Tibial nerve (tissue), 4 donors: ENCODE results near the gene EIF2B2. TPM values are rescaled to one million over a fixed set of nuclear protein-coding genes. Genes with fewer than 3 reads are reported as not detected.

Experiments
- DNase-seq, 2 donors: peaks; one replicate each; pipeline ENCODE4 v3.0.0-alpha.2; 2019; ENCODE audit warnings: low spot score in 2 of 2
- H3K27ac ChIP-seq, 4 donors: fragments of 200-600 bp; sonication (generic) in 3 of 4; one replicate each; pipeline ENCODE4 v1.5.1; 2017 to 2019; ENCODE audit warnings: mild to moderate bottlenecking in 1 of 4
- H3K27me3 ChIP-seq, 2 donors: fragments of 200-600 bp; sonication (generic) in 1 of 2; one replicate each; pipeline versions ENCODE4 v1.5.1 to v1.6.0; 2017 to 2019
- H3K36me3 ChIP-seq, 3 donors: fragments of 200-600 bp; sonication (generic); one replicate each; pipeline ENCODE4 v1.5.1; 2018 to 2019
- H3K4me1 ChIP-seq, 4 donors: fragments of 200-600 bp; sonication (generic) in 3 of 4; one replicate each; pipeline ENCODE4 v1.5.1; 2017 to 2019
- H3K4me3 ChIP-seq, 4 donors: fragments of 200-600 bp; sonication (generic) in 3 of 4; one replicate each; pipeline ENCODE4 v1.5.1; 2017 to 2019; ENCODE audit warnings: mild to moderate bottlenecking in 1 of 4, moderate library complexity in 1 of 4
- H3K9me3 ChIP-seq, 4 donors: fragments of 200-600 bp; sonication (generic) in 3 of 4; one replicate each; pipeline ENCODE4 v1.5.1; 2017 to 2019
- CTCF ChIP-seq, 5 experiments: fragments of 200-600 bp in 3 of 5; fragments of 450-650 bp in 2 of 5; sonication (generic) in 3 of 5; IDR thresholded peaks; one replicate each; pipeline ENCODE4 v1.5.1; 2016 to 2019; ENCODE audit warnings: antibody characterized with exemption in 5 of 5, mild to moderate bottlenecking in 3 of 5, moderate library complexity in 2 of 5
- EP300 ChIP-seq, 2 donors: sonication (generic); formaldehyde crosslinking; IDR thresholded peaks; one replicate each; pipeline ENCODE4 v1.6.1; 2017; ENCODE audit warnings: antibody characterized with exemption in 2 of 2, mild to moderate bottlenecking in 1 of 2
- POLR2A ChIP-seq, 2 donors: fragments of 450-650 bp; IDR thresholded peaks; one replicate each; pipeline ENCODE4 v1.6.1; 2017; ENCODE audit warnings: antibody characterized with exemption in 2 of 2, mild to moderate bottlenecking in 2 of 2, moderate library complexity in 2 of 2
- WGBS, 2 donors: methylation state at CpG; one replicate each; pipeline ENCODE4 v1.1.5; 2018; 5-methylcytosine and 5-hydroxymethylcytosine counted together
- total RNA-seq, 4 donors: library from RNA; depleted of rRNA; stranded (reverse); fragments of >200 nt; gene quantifications; one replicate each; pipeline ENCODE4 v1.1.0, GENCODE V29; 2016

Gene EIF2B2
- total RNA-seq, 4 donors from 2014 or later = 26.1 to 44.9 (median 36.1) TPM

- TF ChIP-seq POLR2A (IDR thresholded peaks at IDR 0.05) (no peak), CTCF (IDR thresholded peaks at IDR 0.05) (no peak)
- H3K4me1 ChIP-seq = no peaks in the 10 kb centered on the region
- H3K9me3 ChIP-seq = no peaks in the 10 kb centered on the region
- H3K27ac ChIP-seq = no peak overlapping the region
- no peaks in the 10 kb centered on the region for H3K27me3 ChIP-seq
- 0 to 4% methylated on average over 1 of the region's 1 CpG for WGBS, 2 donors
- H3K36me3 ChIP-seq = peaks cover 2 to 89% (median 3%) of the 10 kb centered on the region in 3 donors
- no peak overlapping the region for H3K4me3 ChIP-seq
- no peak for DNase-seq
Measured at GRCh38 chr14:75030147-75030546, 27.4 kb downstream of the EIF2B2 start.

GRCh38 chr14:75032939-75033338, 30.2 kb downstream of the EIF2B2 start:
- WGBS, 2 donors = 80 to 90% methylated on average over 2 of the region's 2 CpGs
- TF ChIP-seq EP300 (IDR thresholded peaks at IDR 0.05) (no peak), POLR2A (IDR thresholded peaks at IDR 0.05) (no peak), CTCF (IDR thresholded peaks at IDR 0.05) (no peak)
- Histone ChIP-seq H3K4me3 (no peak overlapping the region), H3K9me3 (no peaks in the 10 kb centered on the region), H3K36me3 (peaks cover 3 to 75% (median 5%) of the 10 kb centered on the region in 3 donors), H3K4me1 (no peaks in the 10 kb centered on the region), H3K27me3 (no peaks in the 10 kb centered on the region), H3K27ac (no peak overlapping the region)
- DNase-seq = no peak

GRCh38 chr14:75040507-75040906, 37.8 kb downstream of the EIF2B2 start:
- TF ChIP-seq EP300 (IDR thresholded peaks at IDR 0.05) = no peak
- TF ChIP-seq CTCF (IDR thresholded peaks at IDR 0.05) = no peak
- no peak for TF ChIP-seq POLR2A (IDR thresholded peaks at IDR 0.05)

GRCh38 chr14:75040959-75041358, 38.2 kb downstream of the EIF2B2 start:
- H3K27me3 ChIP-seq = no peaks in the 10 kb centered on the region
- no peak overlapping the region for H3K4me3 ChIP-seq
- H3K36me3 ChIP-seq = peaks cover 3 to 53% (median 3%) of the 10 kb centered on the region in 3 donors
- no peak for DNase-seq
- H3K4me1 ChIP-seq = peaks cover 0 to 19% (median 2%) of the 10 kb centered on the region in 4 donors
- WGBS, 2 donors = 96 to 97% methylated on average over 2 of the region's 2 CpGs
- TF ChIP-seq EP300 (IDR thresholded peaks at IDR 0.05) (no peak), CTCF (IDR thresholded peaks at IDR 0.05) (no peak), POLR2A (IDR thresholded peaks at IDR 0.05) (no peak)
- no peaks in the 10 kb centered on the region for H3K9me3 ChIP-seq
- H3K27ac ChIP-seq = no peak overlapping the region

More at GRCh38 chr14:75040507-75040906, 37.8 kb downstream of the EIF2B2 start:
- Histone ChIP-seq H3K27ac (no peak overlapping the region), H3K9me3 (no peaks in the 10 kb centered on the region), H3K27me3 (no peaks in the 10 kb centered on the region), H3K36me3 (peaks cover 3 to 53% (median 3%) of the 10 kb centered on the region in 3 donors), H3K4me3 (no peak overlapping the region), H3K4me1 (peaks cover 0 to 16% (median 2%) of the 10 kb centered on the region in 4 donors)
- no peak for DNase-seq
- 82 to 85% methylated on average over 1 of the region's 1 CpG for WGBS, 2 donors

GRCh38 chr14:75041613-75042012, 38.9 kb downstream of the EIF2B2 start:
- Histone ChIP-seq H3K36me3 (peaks cover 3 to 48% (median 3%) of the 10 kb centered on the region in 3 donors), H3K9me3 (no peaks in the 10 kb centered on the region), H3K27ac (no peak overlapping the region), H3K4me3 (no peak overlapping the region), H3K27me3 (no peaks in the 10 kb centered on the region), H3K4me1 (peaks cover 0 to 20% (median 2%) of the 10 kb centered on the region in 4 donors)
- no peak for TF ChIP-seq CTCF (IDR thresholded peaks at IDR 0.05)
- TF ChIP-seq POLR2A (IDR thresholded peaks at IDR 0.05) = no peak
- TF ChIP-seq EP300 (IDR thresholded peaks at IDR 0.05) = no peak
- WGBS, 2 donors = 91 to 94% methylated on average over 4 of the region's 4 CpGs
- DNase-seq = no peak
